HCT116 (cell line): ENCODE data around the gene CPA5. TPM values are rescaled to one million over a fixed set of nuclear protein-coding genes. Genes with fewer than 3 reads are reported as not detected.

Experiments
- ATAC-seq: fragments of 200-7000 bp; cut with Tn5 transposase; 2 replicates; pipeline ENCODE4 v1.9.1; 2020; ENCODE audit warnings: mild to moderate bottlenecking, moderate library complexity
- BruUV-seq: library from RNA; stranded (reverse); fragments of 400-500 nt; replicated peaks from 2 replicates; lab custom pipeline; 2021; lab: Mats Ljungman, UMichigan
- CTCF ChIA-PET: fragments of 300-600 bp; sonication (Branson Sonifier 250); formaldehyde crosslinking; loops from one replicate; lab custom pipeline; 2021; ENCODE audit warnings: antibody characterized with exemption; lab: Charles Lee
- POLR2A ChIA-PET: fragments of 300-600, 350-600 bp; sonication (Branson Sonifier 250); formaldehyde crosslinking; loops from one replicate; lab custom pipeline; 2021; ENCODE audit warnings: antibody characterized with exemption; lab: Charles Lee
- RAD21 ChIA-PET, 2 experiments: fragments of 300-600 bp; sonication (Branson Sonifier 250); formaldehyde crosslinking; loops; one replicate each; lab custom pipeline; 2023; ENCODE audit warnings: low total read pairs in 2 of 2; ENCODE audit not compliant: uncharacterized antibody in 2 of 2, unreplicated experiment in 2 of 2, low non-redundant PET in 1 of 2; lab: Charles Lee
- DNase-seq: peaks from one replicate; pipeline ENCODE4 v3.0.0-alpha.2; 2010; ENCODE audit warnings: low read depth, low spot score
- H2AFZ ChIP-seq: fragments of 200-600 bp; shearing (Covaris generic), sonication (generic); 2 replicates; pipeline ENCODE4 v1.6.1; 2017; ENCODE audit warnings: low read depth, mixed run types, mixed read lengths, antibody characterized with exemption, low read length; ENCODE audit not compliant: poor library complexity, severe bottlenecking
- H3K27ac ChIP-seq: 2 replicates; pipeline ENCODE4 v1.5.1; 2012; ENCODE audit warnings: low read depth, low read length
- H3K27me3 ChIP-seq: fragments of 200-600 bp; sonication (generic); 2 replicates; pipeline ENCODE4 v1.6.1; 2016; ENCODE audit warnings: mixed run types, low read length, mixed read lengths; ENCODE audit not compliant: insufficient read depth
- H3K36me3 ChIP-seq, 2 experiments: fragments of 200-500 bp in 1 of 2; fragments of 200-600 bp in 1 of 2; sonication (Bioruptor generic) in 1 of 2; sonication (generic) in 1 of 2; 2 replicates each; pipeline versions ENCODE4 v1.5.1 to v1.6.1; 2014 to 2016; ENCODE audit warnings: low read length in 2 of 2, inconsistent platforms in 1 of 2, mixed read lengths in 1 of 2, mixed run types in 1 of 2; ENCODE audit not compliant: insufficient read depth in 2 of 2, control insufficient read depth in 1 of 2
- H3K4me1 ChIP-seq, 2 experiments: fragments of 200-600 bp in 1 of 2; sonication (generic) in 1 of 2; 2 replicates each; pipeline versions ENCODE4 v1.5.1 to v1.6.1; 2012 to 2017; ENCODE audit warnings: low read length in 2 of 2, inconsistent platforms in 1 of 2, mild to moderate bottlenecking in 1 of 2, mixed read lengths in 1 of 2, mixed run types in 1 of 2, moderate library complexity in 1 of 2; ENCODE audit not compliant: insufficient read depth in 2 of 2, control insufficient read depth in 1 of 2
- H3K4me2 ChIP-seq: fragments of 200-600 bp; sonication (generic); 2 replicates; pipeline ENCODE4 v1.6.1; 2017; ENCODE audit warnings: mixed run types, low read length, mixed read lengths
- H3K4me3 ChIP-seq, 2 experiments: fragments of 200-600 bp in 1 of 2; sonication (generic) in 1 of 2; replicated peaks in 1 of 2; 2 replicates each; pipeline ENCODE4 v1.5.1; 2011 to 2016; ENCODE audit warnings: low read length in 2 of 2, control low read depth in 1 of 2, low read depth in 1 of 2, mild to moderate bottlenecking in 1 of 2, mixed read lengths in 1 of 2, mixed run types in 1 of 2
- H3K79me2 ChIP-seq: fragments of 200-600 bp; sonication (generic); 2 replicates; pipeline ENCODE4 v1.6.1; 2017; ENCODE audit warnings: mild to moderate bottlenecking, mixed run types, low read length, moderate library complexity, mixed read lengths; ENCODE audit not compliant: insufficient read depth
- H3K9ac ChIP-seq: fragments of 200-600 bp; sonication (generic); 2 replicates; pipeline ENCODE4 v1.6.1; 2016; ENCODE audit warnings: low read length, mixed read lengths
- H3K9me2 ChIP-seq: fragments of 200-600 bp; sonication (generic), shearing (Covaris generic); 2 replicates; pipeline ENCODE4 v1.6.1; 2017; ENCODE audit warnings: mixed run types, mild to moderate bottlenecking, moderate library complexity; ENCODE audit not compliant: insufficient read depth
- H3K9me3 ChIP-seq, 2 experiments: fragments of 200-500 bp in 1 of 2; fragments of 200-600 bp in 1 of 2; sonication (Bioruptor generic) in 1 of 2; sonication (generic) in 1 of 2; 2 replicates each; pipeline ENCODE4 v1.6.1; 2014 to 2017; ENCODE audit warnings: low read length in 2 of 2, mixed read lengths in 2 of 2, inconsistent platforms in 1 of 2, low read depth in 1 of 2, mild to moderate bottlenecking in 1 of 2, mixed run types in 1 of 2, moderate library complexity in 1 of 2; ENCODE audit not compliant: control insufficient read depth in 1 of 2, insufficient read depth in 1 of 2
- H4K20me1 ChIP-seq: fragments of 200-600 bp; sonication (generic), shearing (Covaris generic); 2 replicates; pipeline ENCODE4 v1.6.1; 2017; ENCODE audit warnings: mixed run types, mild to moderate bottlenecking, moderate library complexity; ENCODE audit not compliant: insufficient read depth
- CEBPB ChIP-seq: IDR thresholded peaks from 2 replicates; pipeline ENCODE4 v1.6.1; 2012; ENCODE audit warnings: low read depth
- CTCF ChIP-seq, 3 experiments: fragments of 200-600 bp in 1 of 3; sonication (generic) in 1 of 3; IDR thresholded peaks in 2 of 3; conservative IDR thresholded peaks in 1 of 3; 2 replicates each; pipeline ENCODE4 v1.5.1; 2012 to 2017; ENCODE audit warnings: low read depth in 2 of 3, low read length in 2 of 3, antibody characterized with exemption in 1 of 3, borderline replicate concordance in 1 of 3, control low read depth in 1 of 3, mild to moderate bottlenecking in 1 of 3, mixed read lengths in 1 of 3, mixed run types in 1 of 3, moderate library complexity in 1 of 3; ENCODE audit not compliant: insufficient read depth in 1 of 3
- EGR1 ChIP-seq: IDR thresholded peaks from 2 replicates; pipeline ENCODE4 v1.6.1; 2012; ENCODE audit warnings: low read depth
- ELF1 ChIP-seq: IDR thresholded peaks from 2 replicates; pipeline ENCODE4 v1.6.1; 2012; ENCODE audit warnings: low read depth, borderline replicate concordance
- JUND ChIP-seq: IDR thresholded peaks from 2 replicates; pipeline ENCODE4 v1.6.1; 2012
- SRF ChIP-seq: IDR thresholded peaks from 2 replicates; pipeline ENCODE4 v1.6.1; 2012; ENCODE audit warnings: low read depth
- TCF7L2 ChIP-seq: IDR thresholded peaks from 2 replicates; pipeline ENCODE4 v1.7.0; 2011; ENCODE audit warnings: borderline replicate concordance, inconsistent platforms; ENCODE audit not compliant: insufficient read depth, insufficient read length; ENCODE audit errors: extremely low read depth
- intact Hi-C: fragments of 100-400 bp; cut with micrococcal nuclease; formaldehyde crosslinking; loops from 2 replicates; pipeline ENCODE4 v1.10.0; 2022
- total RNA-seq: library from RNA; stranded (reverse); gene quantifications from one replicate; pipeline ENCODE4 v1.2.1, GENCODE V29; 2021; ENCODE audit not compliant: unreplicated experiment

The CPA5 gene
- total RNA-seq, 1 experiment from 2014 or later: not detected

- H3K9me2 ChIP-seq: no peaks in the 10 kb centered on the region
- ChIA-PET CTCF (no interaction called here), RAD21 (no interaction called here)
- no peaks in the 10 kb centered on the region for H3K27me3 ChIP-seq
- H4K20me1 ChIP-seq: no peaks in the 10 kb centered on the region
- TF ChIP-seq CTCF (IDR thresholded peaks at IDR 0.05 in 2 of 3, conservative IDR thresholded peaks at IDR 0.05 in 1 of 3; ENCODE audit: borderline replicate concordance in 1 of 3, insufficient read depth in 1 of 3, low read depth in 2 of 3, low read length in 2 of 3) (no peak), CEBPB (no peak), ELF1 (no peak), JUND (no peak), TCF7L2 (no peak), SRF (no peak), EGR1 (no peak)
- TF ChIP-seq, all 23 proteins: peak for 0
- H3K4me3 ChIP-seq: no peak overlapping the region
- H3K9ac ChIP-seq: no peak overlapping the region
- DNase-seq (no peak), ATAC-seq (no peak)
- no peaks in the 10 kb centered on the region for H3K9me3 ChIP-seq
- no peak overlapping the region for H3K27ac ChIP-seq
- intact Hi-C loops: no loop called here
- no TSS peak for BruUV-seq
- no peaks in the 10 kb centered on the region for H3K36me3 ChIP-seq
- POLR2A ChIA-PET: no interaction called here
- no peaks in the 10 kb centered on the region for H3K79me2 ChIP-seq
- peaks cover 21 to 31% of the 10 kb centered on the region in 2 experiments for H3K4me1 ChIP-seq
- H3K4me2 ChIP-seq: no peak overlapping the region
- no peak overlapping the region for H2AFZ ChIP-seq
Measured at GRCh38 chr7:130351791-130352090, 7.1 kb downstream of the CPA5 start.
